KMS-11 (cell line): ENCODE data around the gene BACE2.

ENCODE experiments used
- H2AFZ ChIP-seq: fragments of 200-600 bp; sonication (generic); 2 replicates; pipeline ENCODE4 v1.6.1; 2016; ENCODE audit warnings: antibody characterized with exemption, mixed run types, low read depth
- H3K27ac ChIP-seq: fragments of 200-600 bp; sonication (generic); 2 replicates; pipeline ENCODE4 v1.6.1; 2016; ENCODE audit warnings: mild to moderate bottlenecking, mixed run types
- H3K27me3 ChIP-seq: fragments of 200-600 bp; sonication (generic); 2 replicates; pipeline ENCODE4 v1.6.1; 2017; ENCODE audit warnings: mild to moderate bottlenecking, low read depth, mixed run types, moderate library complexity; ENCODE audit not compliant: insufficient read depth
- H3K36me3 ChIP-seq: fragments of 200-600 bp; sonication (generic); 2 replicates; pipeline ENCODE4 v1.6.1; 2017; ENCODE audit warnings: mild to moderate bottlenecking, mixed run types; ENCODE audit not compliant: insufficient read depth
- H3K4me1 ChIP-seq: fragments of 200-600 bp; sonication (generic); 2 replicates; pipeline ENCODE4 v1.6.1; 2016; ENCODE audit warnings: mild to moderate bottlenecking, low read depth, mixed run types; ENCODE audit not compliant: poor library complexity, severe bottlenecking
- H3K4me2 ChIP-seq: fragments of 200-600 bp; sonication (generic); 2 replicates; pipeline ENCODE4 v1.7.0; 2016; ENCODE audit warnings: mild to moderate bottlenecking, mixed run types
- H3K4me3 ChIP-seq: fragments of 200-600 bp; sonication (generic); IDR thresholded peaks from 2 replicates; pipeline ENCODE4 v1.6.1; 2017; ENCODE audit warnings: low read depth, low read length, mixed read lengths; ENCODE audit not compliant: insufficient read depth
- H3K79me2 ChIP-seq: fragments of 200-600 bp; sonication (generic); 2 replicates; pipeline ENCODE4 v1.6.1; 2016; ENCODE audit warnings: low read depth, mixed run types; ENCODE audit not compliant: insufficient read depth
- H3K9ac ChIP-seq: fragments of 200-600 bp; sonication (generic); 2 replicates; pipeline ENCODE4 v1.6.1; 2016; ENCODE audit warnings: mild to moderate bottlenecking, mixed run types
- H4K20me1 ChIP-seq: fragments of 200-600 bp; sonication (generic); 2 replicates; pipeline ENCODE4 v1.6.1; 2016; ENCODE audit warnings: mild to moderate bottlenecking, mixed run types; ENCODE audit not compliant: insufficient read depth
- CTCF ChIP-seq: fragments of 200-600 bp; sonication (generic); conservative IDR thresholded peaks from 2 replicates; pipeline ENCODE4 v1.6.1; 2017; ENCODE audit warnings: low read depth, mild to moderate bottlenecking, antibody characterized with exemption, low read length, moderate library complexity, mixed read lengths

The BACE2 gene

DNA sequence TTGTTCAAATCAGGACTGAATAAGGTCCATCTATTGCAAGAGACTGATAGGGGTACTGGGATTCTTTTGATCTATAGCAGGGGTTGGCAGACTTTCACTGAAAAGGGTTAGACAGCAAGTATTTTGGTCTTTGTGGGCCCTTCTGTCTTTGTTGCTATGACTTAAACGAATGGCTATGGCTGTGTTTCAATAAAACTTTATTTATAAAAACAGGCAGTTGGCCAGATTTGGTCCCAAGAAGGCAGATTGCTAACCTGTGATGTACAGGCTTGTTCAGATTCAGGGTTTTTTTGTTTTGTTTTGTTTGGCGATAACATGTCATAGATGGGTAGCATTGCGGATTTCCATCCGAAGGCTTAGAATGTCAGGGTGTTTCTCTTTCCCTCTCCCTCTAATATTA, 3.9 kb upstream of the BACE2 start:
- Histone ChIP-seq H2AFZ (no peak overlapping the region), H3K36me3 (no peaks in the 10 kb centered on the region), H3K4me3 (no peak overlapping the region), H3K27me3 (no peaks in the 10 kb centered on the region; the same call in 1 of the 2 replicates), H4K20me1 (no peaks in the 10 kb centered on the region), H3K79me2 (no peaks in the 10 kb centered on the region), H3K9ac (no peak overlapping the region), H3K4me2 (no peak overlapping the region), H3K27ac (no peak overlapping the region), H3K4me1 (no peaks in the 10 kb centered on the region)
- TF ChIP-seq CTCF = no peak

- no peak overlapping the region for H3K27ac ChIP-seq
- no peaks in the 10 kb centered on the region for H3K79me2 ChIP-seq
- no peaks in the 10 kb centered on the region for H4K20me1 ChIP-seq
- peaks cover 10% of the 10 kb centered on the region for H3K4me1 ChIP-seq
- H3K9ac ChIP-seq = no peak overlapping the region
- no peak overlapping the region for H3K4me3 ChIP-seq
- H3K36me3 ChIP-seq = no peaks in the 10 kb centered on the region
- TF ChIP-seq CTCF = no peak
- no peaks in the 10 kb centered on the region for H3K27me3 ChIP-seq
- no peak overlapping the region for H2AFZ ChIP-seq
- no peak overlapping the region for H3K4me2 ChIP-seq
Observed at GRCh38 chr21:41164981-41165655, 2.8 kb upstream of the BACE2 start.

DNA sequence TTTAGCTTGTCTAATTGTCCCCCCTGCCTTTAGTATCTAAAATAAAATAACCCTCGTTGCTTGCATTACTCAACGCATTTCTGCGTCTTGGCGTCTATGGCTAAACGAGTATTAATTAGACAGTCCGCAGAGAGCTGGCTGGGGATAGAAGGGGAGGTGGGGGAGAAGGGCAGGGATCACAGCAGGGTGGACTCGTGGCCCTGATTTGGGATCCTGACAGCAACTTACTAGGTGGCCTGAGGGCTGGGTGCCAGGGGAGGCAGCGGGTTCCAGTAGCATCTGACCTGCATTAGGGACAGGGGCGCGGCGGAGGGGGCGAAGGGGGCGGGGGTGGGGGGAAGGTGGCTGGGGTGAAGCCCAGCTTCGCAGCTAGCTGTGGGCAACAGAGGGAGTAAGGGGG, 1.1 kb upstream of the BACE2 start:
- Histone ChIP-seq H3K4me1 (peaks cover 15% of the 10 kb centered on the region), H3K27ac (no peak overlapping the region), H3K9ac (no peak overlapping the region), H3K79me2 (no peaks in the 10 kb centered on the region), H4K20me1 (no peaks in the 10 kb centered on the region), H3K27me3 (no peaks in the 10 kb centered on the region), H3K36me3 (no peaks in the 10 kb centered on the region), H3K4me2 (no peak overlapping the region; the same call in 1 of the 2 replicates), H2AFZ (peak overlapping the region; percentile 98; the same call in 1 of the 2 replicates), H3K4me3 (no peak overlapping the region)
- TF ChIP-seq CTCF = no peak

DNA sequence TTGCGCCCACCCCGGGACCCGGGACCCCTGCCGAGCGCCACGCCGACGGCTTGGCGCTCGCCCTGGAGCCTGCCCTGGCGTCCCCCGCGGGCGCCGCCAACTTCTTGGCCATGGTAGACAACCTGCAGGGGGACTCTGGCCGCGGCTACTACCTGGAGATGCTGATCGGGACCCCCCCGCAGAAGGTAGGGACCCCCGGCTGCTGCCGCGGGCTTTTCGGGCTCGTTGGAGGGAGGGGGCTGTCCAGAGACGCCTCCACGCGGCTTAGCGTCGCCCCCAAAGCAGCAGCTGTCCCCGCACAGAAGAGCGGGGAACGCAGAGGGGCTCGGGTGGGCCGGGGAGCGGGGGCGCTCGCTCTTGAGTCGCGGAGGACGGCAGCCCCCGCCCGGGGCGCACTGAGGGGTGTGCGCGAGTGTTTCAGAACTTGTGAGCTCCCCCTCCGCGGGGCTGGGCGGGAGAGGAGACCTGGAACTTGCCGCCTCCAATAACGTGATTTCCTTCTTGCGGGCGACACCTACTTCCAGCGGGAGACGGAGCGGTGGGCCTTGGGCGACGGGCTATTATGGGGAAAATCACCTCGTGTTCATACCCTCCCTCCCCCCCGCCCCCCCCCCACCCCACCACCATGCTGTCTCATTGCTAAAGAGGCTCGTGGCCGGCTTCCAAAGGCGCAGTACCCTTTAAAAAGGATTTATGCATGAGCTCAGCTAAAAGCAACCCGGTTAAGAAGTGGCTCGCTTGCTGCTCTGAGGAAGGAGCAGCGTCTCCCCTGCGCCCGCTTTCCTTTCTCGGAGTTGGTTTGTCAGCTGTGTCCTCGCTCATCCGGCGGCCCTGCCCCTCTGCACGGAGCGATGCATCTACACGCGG, 664 bp downstream of the BACE2 start:
- peaks cover 15% of the 10 kb centered on the region for H3K4me1 ChIP-seq
- no peak for TF ChIP-seq CTCF
- no peak overlapping the region for H3K4me3 ChIP-seq
- no peak overlapping the region for H3K27ac ChIP-seq
- H4K20me1 ChIP-seq = no peaks in the 10 kb centered on the region
- peak overlapping the region; percentile 95 for H2AFZ ChIP-seq
- no peaks in the 10 kb centered on the region for H3K27me3 ChIP-seq
- H3K4me2 ChIP-seq = peak overlapping the region; percentile 96
- H3K79me2 ChIP-seq = no peaks in the 10 kb centered on the region
- H3K9ac ChIP-seq = peak overlapping the region; percentile 66; the same call in 1 of the 2 replicates
- H3K36me3 ChIP-seq = no peaks in the 10 kb centered on the region
